Upper lobe of left lung (tissue), 4 donors: ENCODE results near the gene NPAS4.

Experiments
- CTCF ChIP-seq, 6 experiments: fragments of 450-650 bp in 4 of 6; fragments of 200-600 bp in 2 of 6; sonication (generic) in 2 of 6; IDR thresholded peaks; one replicate each; pipeline ENCODE4 v1.5.1; 2016 to 2019; ENCODE audit warnings: antibody characterized with exemption in 6 of 6
- EP300 ChIP-seq, 4 donors: sonication (generic); formaldehyde crosslinking; IDR thresholded peaks; one replicate each; pipeline ENCODE4 v1.5.1; 2017; ENCODE audit warnings: antibody characterized with exemption in 4 of 4, control low read depth in 2 of 4

- TF ChIP-seq CTCF (IDR thresholded peaks at IDR 0.05) (no peak), EP300 (IDR thresholded peaks at IDR 0.05) (no peak)
These were observed at the start of gene NPAS4 for GRCh38 chr11:66420671-66421476.
